RKO (cell line): ENCODE measurements around the gene HAVCR2.
"Not testable (repeated sequence)": the region's sequence is repeated elsewhere in the genome, so short reads cannot be mapped to it uniquely, and the experiment has no call there.

Source experiments
- DNase-seq: peaks from one replicate; pipeline ENCODE4 v3.0.0-alpha.2; 2016; ENCODE audit warnings: low spot score

Gene HAVCR2

DNA sequence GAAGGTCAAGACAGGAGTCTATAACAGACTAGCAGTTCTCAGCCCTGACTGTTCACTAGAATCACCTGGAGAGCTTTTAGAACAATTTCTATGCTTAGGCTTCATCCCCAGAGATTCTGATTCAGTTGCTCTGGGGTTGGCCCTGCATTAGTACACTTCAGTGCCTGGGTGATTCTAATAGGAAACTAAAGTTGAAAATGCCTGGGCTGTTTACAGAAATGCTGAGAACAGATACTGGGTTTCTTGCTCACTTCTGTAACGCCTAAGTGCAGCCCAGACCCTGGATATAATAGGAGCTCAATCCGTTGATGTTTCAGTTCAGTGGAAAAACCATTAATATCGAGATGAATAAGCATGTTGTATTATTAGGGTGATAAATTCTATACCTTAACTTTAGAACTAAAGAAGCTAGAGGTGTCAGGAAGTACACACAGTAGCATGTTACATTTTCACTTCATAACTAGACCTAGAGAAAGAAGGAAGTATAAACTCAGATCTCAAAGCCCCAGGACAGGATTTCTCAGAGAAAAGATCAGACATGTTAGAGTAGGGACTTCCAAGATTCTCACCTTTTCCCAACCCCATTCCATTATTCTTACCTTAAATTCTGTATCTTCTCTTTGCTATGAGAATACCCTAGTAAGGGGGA, 20.4 kb downstream of the HAVCR2 start:
- no peak for DNase-seq

DNA sequence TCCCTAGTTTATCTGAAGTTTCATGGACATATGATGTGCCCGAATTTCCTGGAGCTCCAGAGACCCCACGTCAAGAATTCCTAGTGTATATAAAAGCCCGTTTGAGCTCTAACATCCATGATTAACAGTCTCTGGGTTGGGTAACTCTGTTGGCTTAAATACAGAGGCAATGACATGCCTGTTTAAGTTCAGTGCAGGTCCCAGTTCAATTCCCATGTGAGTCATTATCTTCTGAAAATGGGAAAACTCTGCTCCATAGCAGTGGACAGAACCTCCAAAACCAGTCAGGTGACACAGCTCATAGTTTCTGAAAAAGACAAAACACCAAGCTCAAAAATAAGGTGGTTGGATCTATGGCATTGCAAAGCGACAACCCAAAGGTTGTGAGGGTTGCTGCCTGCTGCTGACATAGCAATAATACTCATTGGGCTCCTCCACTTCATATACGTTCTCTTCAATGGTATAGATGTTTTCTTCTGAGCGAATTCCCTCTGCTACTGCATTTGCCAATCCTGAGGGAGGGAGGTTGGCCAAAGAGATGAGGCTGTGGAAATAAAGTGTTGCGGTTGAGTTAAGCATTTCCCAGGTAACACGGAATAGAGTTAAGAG, 22.0 kb downstream of the HAVCR2 start:
- DNase-seq, result no peak

DNA sequence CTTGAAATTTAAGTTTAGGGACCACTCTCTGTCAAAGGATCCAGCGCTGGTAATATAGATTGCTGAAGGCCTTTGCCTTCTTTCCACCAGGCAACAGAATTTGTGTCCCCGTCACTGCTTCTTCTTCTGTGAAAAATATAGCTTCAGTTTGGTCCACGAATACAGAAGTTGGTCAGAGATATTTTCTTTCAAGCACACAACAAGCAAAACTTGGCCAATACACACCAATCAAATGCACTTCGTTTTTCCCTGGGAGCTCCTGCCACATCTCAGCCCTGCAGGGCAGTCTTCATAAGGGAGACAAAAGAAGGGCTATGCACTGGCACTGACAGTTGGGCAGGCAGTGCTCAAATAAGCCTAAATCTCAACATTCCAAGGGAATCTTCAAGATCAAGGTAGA, 22.9 kb downstream of the HAVCR2 start:
- no peak for DNase-seq

DNA sequence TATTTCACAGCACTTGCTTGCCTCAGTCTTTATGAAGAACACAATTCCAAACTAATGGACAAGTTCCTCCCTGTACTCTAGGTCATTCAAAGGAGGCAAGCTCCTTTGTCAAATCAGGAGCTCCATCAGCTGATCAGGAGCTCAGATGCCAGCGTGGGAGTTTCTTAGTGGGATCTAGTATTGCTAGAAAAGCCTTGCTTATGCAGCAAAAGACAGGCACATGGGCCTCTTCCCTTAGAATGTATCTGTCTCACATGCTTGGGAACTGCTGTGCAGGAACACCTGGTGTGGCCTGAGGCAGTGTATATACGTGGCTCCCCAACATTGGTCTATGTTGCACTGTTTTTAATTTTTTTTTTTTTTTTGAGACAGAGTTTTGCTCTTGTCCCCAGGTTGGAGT, 28.6 kb downstream of the HAVCR2 start:
- no peak for DNase-seq

DNA sequence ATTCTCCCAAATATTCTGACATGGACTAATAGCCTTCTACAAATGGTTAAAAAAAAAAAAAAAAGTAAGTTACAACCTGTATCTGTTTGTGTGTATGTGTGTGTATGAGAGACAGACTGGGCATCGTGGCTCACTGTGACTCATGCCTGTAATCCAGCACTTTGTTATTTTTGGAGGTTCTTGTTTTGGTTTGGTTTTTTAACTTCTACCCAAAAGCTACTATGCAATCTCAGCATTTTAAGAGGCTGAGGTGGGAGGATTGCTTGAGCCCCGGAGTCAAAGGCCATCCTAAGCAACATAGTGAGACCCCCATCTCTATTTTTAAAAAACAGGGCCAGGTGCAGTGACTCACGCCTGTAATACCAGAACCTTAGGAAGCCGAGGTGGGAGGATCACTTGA, 32.3 kb downstream of the HAVCR2 start:
- DNase-seq, result peak; percentile 28

DNA sequence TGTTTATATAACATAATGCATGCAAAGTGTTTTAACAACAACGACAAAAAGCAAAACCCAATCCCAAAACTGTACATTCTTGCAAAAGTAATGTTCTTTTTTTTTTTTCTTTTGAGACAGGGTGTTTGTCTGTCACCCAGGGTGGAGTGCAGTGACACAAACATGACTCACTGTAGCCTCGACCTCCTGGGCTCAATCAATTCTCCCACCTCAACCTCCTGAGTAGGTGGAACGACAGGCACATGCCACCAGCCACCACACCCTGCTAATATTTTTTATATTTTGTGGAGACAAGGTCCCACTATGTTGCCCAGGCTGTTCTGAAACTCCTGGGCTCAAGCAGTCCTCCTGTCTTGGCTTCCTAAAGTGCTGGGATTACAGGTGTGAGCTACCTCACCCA, 36.3 kb downstream of the HAVCR2 start:
- DNase-seq, result no peak

DNA sequence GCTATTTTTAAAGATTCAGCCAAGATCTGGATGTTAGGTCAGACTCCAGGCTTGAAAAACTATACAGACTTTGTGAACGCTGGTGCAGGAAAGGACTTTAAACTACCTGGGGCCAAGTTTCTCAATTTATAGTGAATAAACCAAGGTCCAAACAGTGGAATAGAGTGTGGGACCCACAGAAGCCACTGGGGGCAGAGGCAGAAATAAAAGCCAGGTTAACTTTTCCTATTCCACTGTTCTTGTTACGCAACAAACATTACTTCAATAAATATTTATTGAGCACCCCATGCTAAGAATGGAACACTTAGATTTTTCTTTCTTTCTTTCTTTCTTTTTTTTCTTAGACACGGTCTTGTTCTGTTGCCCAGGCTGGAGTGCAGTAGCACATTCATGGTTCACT, 38.9 kb downstream of the HAVCR2 start:
- DNase-seq, result no peak

DNA sequence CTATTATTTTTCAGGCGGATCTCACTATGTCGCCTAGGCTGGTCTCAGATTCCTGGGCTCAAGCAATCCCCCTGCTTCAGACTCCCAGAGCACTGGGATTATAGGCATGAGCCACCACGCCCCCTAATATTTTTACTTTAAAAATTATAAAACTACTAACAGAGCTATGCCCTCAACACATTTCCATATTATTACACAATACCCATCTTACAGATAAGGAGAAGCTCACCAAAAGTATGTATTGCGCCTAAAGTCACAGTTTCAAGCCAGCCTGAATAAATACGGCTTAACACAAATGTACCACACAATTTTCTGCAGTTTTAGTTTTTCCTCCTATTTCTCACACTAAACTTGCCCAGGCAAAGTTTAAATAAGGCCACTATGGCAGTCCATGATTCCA, 40.1 kb downstream of the HAVCR2 start:
- DNase-seq, result no peak

DNA sequence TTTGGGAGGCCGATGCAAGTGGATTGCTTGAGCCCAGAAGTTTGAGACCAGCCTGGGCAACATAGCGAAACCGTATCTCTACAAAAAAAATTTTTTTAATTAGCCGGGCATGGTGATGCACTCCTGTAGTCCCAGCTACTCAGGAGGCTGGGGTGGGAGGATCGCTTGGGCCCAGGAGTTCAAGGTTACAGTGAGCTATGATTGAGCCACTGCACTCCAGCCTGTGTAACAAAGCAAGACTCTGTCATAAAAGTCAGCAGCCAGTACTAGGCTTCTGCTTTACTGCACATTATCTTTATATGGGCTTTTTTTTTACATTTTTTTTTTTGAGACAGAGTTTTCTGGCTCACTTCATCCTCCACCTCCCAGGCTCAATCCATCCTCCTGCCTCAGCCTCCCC, 40.5 kb downstream of the HAVCR2 start:
- DNase-seq, result no peak

DNA sequence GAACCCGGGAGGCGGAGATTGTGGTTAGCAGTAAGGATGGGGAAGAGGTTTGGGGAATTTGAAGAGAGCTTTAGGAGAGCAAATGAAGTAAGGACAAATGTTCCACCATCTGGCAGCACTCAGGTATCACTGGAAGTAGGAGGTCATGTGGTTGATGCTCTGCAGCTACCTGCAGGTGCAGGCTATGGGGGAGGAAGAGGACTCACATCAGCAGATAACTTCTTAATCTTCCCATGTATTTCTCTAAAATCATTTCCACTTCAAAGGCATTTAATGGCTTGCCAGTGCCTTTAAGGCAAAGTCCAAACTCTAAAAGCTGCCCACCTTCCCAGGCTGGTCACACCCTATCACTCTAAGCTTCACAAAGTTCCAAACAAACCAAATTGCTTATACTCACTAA, 41.8 kb downstream of the HAVCR2 start:
- DNase-seq, result no peak

DNA sequence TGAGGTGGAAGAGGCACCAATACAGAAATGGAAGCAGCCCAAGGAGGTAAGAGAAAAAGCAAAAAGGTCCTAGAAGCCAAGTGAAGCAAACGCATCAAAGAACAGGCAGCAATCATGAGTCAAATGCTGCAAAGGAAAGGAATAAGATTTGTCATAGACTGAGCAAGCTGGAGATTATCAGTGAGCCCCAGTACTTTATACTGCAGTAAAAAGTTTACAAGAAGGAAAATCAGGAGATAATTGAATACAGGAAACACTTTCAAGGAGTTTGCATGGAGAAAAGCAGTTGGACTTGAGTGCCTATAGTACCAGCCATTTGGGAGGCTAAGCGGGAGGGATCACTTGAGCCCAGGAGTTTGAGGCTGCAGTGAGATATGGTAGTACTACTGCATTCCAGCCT, 42.8 kb downstream of the HAVCR2 start:
- no peak for DNase-seq

DNA sequence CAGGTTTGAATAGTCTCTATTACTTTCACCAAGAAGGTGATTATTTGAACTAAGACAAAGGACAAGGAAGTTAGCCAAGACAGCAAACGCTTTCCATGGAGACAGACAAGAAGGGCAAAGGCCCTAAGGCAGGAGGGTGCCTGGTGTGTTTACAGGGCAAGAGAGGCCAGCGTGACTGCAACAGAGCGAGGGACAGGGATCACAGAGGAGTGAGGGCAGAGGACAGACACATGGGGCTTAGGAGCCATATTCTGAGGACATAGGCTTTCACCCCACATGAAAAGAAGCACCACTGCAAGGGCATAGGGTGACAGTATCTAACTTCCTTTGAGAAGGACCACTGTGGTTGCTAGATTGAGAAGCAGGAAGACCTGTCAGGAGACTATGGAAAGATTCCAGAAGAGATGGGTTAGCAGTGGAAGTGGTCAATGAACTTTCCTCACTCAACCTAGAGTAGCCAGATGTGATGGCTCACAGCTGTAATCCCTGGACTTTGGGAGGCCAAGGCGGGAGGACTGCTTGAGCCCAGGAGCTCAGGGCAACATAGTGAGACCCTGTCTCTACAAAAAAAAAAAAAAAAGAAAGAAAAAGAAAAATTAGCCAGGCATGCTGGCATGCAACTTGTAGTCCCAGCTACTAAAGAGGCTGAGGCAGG, 44.9 kb downstream of the HAVCR2 start:
- DNase-seq, result no peak

DNA sequence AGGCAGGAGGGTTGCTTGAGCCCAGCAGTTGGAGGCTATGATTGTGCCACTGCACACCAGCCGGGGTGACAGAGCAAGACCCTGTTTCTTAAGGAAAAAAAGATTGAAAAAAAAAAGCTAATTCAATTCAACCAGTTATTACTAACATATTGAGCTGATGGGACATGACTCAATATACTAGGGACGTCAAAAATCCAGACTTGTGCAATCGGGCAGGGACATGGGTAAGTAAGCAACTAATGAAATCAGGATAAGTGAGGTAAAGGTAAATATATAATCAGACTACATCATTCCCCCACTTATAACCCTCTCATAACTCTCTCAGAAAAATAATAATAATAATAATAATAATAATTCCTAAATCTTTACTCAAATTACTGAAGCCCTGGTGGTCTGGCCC, 49.0 kb downstream of the HAVCR2 start:
- no peak for DNase-seq

DNA sequence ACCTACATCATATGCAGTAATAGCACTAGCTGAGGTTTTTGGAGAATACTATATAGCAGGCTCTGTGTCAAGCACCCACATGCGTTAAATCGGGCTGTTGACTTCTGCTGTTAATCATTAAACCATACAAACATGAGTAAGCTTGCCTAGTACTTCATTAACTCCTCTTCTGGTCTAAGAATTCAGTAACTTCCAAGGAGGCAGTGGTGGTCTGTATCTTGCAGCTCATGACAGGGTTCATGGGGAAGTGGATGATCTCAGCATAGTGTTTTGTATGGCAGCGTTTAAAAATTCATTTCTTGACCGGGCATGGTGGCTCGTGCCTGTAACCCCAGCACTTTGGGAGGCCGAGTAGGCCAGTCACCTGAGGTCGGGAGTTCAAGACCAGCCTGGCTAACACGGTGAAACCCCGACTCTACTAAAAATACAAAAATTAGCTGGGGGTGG, 49.7 kb downstream of the HAVCR2 start, which contains the start of gene HAVCR1:
HAVCR1 (minus strand) TSS at position 24 of the 447 bp plus-strand sequence. CDS start 1,173 bp downstream, outside the sequence.
- no peak for DNase-seq

DNA sequence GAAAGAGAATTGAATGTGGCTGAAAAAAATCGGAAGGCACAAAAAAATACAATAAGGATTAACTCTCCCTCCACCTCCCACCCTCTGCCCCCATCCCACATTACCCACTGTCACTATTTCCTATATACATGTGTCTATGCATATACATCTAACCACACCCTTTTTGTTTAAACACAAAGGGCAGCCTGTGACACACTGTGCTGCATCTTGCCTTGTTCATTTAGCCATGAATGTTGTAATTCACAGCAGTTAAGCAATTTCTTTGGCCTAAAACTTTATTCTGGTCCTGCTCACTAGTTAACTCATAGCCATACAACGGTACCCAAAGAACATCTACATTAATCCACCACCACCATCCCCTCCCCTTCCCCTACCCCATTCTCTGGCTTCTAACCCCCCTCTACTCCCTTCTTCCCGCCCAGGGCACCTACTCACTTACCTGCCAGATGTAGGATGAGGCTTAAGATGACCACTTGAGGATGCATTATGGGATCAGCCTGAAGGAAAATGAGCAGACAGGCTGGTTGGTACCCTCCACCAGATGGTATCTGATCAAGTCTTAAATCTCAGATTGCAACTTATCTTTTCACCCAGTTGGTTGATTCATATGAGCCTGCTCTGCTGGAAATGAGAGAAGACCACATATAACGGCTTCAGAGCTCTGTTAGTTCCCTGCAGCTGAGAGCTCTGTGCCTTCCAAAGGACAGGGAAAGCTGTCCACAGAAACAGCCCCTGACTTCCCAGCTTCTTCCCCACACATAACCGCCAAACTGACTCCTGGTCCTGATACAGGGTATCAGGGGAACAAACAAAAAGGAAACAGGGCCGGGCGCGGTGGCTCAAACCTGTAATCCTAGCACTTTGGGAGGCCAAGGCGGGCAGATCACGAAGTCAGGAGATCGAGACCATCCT, 51.1 kb downstream of the HAVCR2 start:
- no peak for DNase-seq

DNA sequence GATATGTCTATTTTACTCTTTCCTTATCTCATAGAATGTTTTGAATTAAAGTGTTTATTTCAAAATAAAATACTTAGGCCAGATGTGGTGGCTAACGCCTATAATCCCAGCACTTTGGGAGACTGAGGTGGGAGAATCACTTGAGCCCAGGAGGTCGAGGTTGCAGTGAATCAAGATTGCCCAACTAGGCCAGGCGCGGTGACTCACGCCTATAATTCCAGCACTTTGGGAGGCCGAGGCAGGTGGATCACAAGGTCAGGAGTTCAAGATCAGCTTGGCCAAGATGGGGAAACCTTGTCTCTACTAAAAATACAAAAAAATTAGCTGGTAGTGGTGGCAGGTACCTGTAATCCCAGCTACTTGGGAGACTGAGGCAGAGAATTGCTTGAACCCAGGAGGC, 52.0 kb downstream of the HAVCR2 start:
- DNase-seq, result not testable (repeated sequence)

DNA sequence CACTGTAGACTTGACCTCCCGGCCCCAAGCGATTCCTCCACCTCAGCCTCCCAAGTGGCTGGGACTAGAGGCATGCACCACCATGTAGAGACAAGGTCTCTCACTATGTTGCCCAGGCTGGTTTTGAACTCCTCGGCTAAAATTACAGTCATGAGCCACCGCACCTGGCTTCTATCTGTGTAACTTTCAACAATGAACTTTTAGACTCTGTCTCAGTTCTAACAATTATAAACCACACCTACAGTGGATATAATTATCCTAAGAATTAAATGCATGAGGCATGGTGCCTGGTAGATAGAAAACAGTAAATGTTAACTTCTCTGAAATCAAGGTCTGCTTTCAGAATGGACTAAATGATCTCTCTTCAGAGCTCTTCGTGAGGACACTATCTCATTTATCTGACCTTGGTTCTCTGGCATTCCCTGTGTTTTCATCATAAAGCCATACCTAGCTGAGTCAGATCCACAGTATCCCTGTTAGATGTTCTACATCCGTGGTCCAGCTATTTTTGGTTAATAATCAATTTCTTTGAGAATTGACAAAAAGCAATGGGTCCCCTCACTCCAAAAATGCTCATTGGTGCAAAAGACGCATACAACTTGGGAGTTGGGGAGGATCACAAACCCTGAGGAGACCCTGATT, 57.1 kb downstream of the HAVCR2 start:
- DNase-seq, result no peak

DNA sequence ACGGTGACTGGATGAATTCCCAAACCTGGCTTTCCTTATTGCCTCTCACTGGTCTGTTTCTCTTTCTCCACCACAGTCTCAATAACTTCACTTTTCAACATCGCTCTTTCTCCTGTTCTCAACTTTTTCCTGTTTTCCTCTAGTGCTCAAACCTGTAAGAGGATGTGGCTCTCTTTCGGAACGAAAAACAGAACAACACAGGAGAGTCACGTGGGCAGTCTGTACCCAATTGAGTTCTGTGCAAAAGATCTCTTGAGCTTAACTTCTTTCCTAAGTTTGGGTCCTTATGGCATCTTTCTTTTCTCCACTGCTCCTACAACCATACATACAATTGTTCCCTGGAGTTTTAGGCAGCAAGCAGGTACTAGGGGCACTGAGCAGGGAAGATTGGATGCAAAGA, 58.8 kb downstream of the HAVCR2 start:
- no peak for DNase-seq

DNA sequence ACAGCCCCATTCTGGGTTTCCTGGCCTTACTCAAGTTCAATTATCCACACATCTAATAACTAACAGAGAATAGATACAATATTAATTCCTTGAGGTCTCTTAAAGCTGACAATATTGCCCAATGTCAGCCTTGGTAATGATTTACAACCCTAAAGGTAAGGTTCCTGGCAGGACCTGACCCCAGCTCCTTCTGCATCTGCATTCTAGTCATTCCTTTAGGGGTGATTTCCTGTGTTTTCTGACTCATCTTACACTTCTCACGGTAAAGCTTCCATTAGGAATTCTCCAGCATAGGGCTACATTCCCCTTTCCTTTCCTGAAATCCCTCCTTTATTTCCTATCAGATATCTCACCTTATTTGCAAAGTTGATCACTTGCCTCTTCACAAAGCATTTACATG, 59.2 kb downstream of the HAVCR2 start:
- no peak for DNase-seq

DNA sequence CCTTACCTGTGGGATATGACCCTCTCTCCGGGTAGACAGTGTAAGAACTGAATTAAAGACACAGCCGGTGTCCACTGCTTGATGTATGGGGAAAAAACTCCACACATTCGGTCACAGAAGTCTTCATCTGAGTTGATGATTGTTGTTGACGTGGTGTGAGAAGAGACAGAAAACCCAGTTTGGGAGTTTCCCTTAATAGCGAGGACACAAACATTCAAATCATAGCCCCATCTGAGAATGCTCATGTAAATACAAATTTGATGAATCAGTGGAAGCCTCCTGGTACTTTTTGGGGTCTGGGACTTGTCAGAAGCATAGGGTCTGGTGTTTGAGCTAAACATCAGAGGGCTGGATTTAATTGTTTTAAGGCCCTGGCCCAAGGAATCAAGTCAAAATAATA, 60.9 kb downstream of the HAVCR2 start:
- DNase-seq, result no peak

DNA sequence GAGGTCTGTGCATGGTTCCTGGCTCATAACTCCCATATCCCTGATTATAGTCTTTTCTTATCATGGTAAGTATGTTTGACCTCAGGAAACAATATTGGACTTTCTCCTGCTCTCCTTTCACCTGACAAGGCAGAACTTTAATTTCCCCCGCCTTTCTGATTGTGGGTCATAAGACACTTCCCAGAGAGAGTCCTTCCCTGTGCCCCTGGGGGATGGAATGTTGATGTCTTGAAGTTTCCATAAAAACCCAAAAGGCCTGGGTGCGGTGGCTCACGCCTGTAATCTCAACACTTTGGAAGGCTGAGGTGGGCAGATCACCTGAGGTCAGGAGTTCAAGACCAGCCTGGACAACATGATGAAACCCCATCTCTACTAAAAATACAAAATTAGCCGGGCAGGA, 61.8 kb downstream of the HAVCR2 start:
- DNase-seq, result not testable (repeated sequence)

DNA sequence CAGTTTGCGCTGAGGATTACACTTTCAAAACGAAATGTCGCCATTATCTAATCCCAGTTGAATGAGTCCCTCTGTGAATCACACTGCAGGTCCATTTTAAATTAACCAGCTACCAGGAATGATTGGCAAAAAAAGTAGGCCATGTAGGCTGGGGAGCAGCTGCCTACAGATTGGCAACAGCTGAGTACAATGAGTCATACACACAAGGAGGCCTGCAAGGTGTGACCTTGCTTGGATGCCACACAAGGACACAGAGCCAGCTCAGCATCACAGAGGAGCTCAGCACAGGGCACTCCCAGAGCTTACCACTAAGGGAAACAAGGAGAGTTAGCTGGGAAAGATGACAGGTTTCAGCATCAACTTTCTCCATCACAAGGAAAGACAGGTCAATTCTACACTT, 62.8 kb downstream of the HAVCR2 start:
- DNase-seq, result peak; percentile 22
